Ishikawa (cell line): ENCODE results near the gene FOXO3.

Experiments
- CREB1 ChIP-seq: IDR thresholded peaks from 2 replicates; pipeline ENCODE4 v1.6.1; 2012; ENCODE audit warnings: low read depth
- EP300 ChIP-seq: IDR thresholded peaks from 2 replicates; pipeline ENCODE4 v1.6.1; 2012; ENCODE audit warnings: borderline replicate concordance
- FOXM1 ChIP-seq: IDR thresholded peaks from 2 replicates; pipeline ENCODE4 v1.6.1; 2012; ENCODE audit warnings: low read depth, borderline replicate concordance
- MAX ChIP-seq: IDR thresholded peaks from 2 replicates; pipeline ENCODE4 v1.6.1; 2012
- NFIC ChIP-seq: IDR thresholded peaks from 2 replicates; pipeline ENCODE4 v1.6.1; 2012
- RAD21 ChIP-seq: IDR thresholded peaks from 2 replicates; pipeline ENCODE4 v1.6.1; 2012; ENCODE audit warnings: low read depth
- TAF1 ChIP-seq: IDR thresholded peaks from 2 replicates; pipeline ENCODE4 v1.6.1; 2012; ENCODE audit warnings: low read depth, mild to moderate bottlenecking
- TCF12 ChIP-seq: IDR thresholded peaks from 2 replicates; pipeline ENCODE4 v1.6.1; 2012; ENCODE audit warnings: low read depth
- YY1 ChIP-seq: IDR thresholded peaks from 2 replicates; pipeline ENCODE4 v1.6.1; 2012; ENCODE audit warnings: low read depth
- ZBTB7A ChIP-seq: IDR thresholded peaks from 2 replicates; pipeline ENCODE4 v1.6.1; 2012; ENCODE audit warnings: low read depth
- TF ChIP-seq, protein P1 (sequence below): IDR thresholded peaks from 2 replicates; pipeline ENCODE4 v1.6.1; 2012; ENCODE audit warnings: low read depth, mild to moderate bottlenecking
- TF ChIP-seq, protein P2 (sequence below): IDR thresholded peaks from 2 replicates; pipeline ENCODE4 v1.6.1; 2012

GRCh38 chr6:108714766-108715414 is 154.2 kb downstream of the FOXO3 start:
- TF ChIP-seq MAX: no peak
- TF ChIP-seq TAF1: no peak
- TF ChIP-seq FOXM1: no peak
- TF ChIP-seq, protein P1, sequence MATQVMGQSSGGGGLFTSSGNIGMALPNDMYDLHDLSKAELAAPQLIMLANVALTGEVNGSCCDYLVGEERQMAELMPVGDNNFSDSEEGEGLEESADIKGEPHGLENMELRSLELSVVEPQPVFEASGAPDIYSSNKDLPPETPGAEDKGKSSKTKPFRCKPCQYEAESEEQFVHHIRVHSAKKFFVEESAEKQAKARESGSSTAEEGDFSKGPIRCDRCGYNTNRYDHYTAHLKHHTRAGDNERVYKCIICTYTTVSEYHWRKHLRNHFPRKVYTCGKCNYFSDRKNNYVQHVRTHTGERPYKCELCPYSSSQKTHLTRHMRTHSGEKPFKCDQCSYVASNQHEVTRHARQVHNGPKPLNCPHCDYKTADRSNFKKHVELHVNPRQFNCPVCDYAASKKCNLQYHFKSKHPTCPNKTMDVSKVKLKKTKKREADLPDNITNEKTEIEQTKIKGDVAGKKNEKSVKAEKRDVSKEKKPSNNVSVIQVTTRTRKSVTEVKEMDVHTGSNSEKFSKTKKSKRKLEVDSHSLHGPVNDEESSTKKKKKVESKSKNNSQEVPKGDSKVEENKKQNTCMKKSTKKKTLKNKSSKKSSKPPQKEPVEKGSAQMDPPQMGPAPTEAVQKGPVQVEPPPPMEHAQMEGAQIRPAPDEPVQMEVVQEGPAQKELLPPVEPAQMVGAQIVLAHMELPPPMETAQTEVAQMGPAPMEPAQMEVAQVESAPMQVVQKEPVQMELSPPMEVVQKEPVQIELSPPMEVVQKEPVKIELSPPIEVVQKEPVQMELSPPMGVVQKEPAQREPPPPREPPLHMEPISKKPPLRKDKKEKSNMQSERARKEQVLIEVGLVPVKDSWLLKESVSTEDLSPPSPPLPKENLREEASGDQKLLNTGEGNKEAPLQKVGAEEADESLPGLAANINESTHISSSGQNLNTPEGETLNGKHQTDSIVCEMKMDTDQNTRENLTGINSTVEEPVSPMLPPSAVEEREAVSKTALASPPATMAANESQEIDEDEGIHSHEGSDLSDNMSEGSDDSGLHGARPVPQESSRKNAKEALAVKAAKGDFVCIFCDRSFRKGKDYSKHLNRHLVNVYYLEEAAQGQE: no peak
- no peak for TF ChIP-seq TCF12
- no peak for TF ChIP-seq EP300
- no peak for TF ChIP-seq CREB1
- TF ChIP-seq NFIC: no peak
- TF ChIP-seq YY1: no peak
- no peak for TF ChIP-seq RAD21
- TF ChIP-seq, protein P2, sequence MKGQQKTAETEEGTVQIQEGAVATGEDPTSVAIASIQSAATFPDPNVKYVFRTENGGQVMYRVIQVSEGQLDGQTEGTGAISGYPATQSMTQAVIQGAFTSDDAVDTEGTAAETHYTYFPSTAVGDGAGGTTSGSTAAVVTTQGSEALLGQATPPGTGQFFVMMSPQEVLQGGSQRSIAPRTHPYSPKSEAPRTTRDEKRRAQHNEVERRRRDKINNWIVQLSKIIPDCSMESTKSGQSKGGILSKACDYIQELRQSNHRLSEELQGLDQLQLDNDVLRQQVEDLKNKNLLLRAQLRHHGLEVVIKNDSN: no peak
- no peak for TF ChIP-seq ZBTB7A
